ENCODE measurements around the gene RNF223.

GRCh38 chr1:1050577-1051052 lies 23.5 kb downstream of the RNF223 start:
- TF ChIP-seq CTCF (IDR thresholded peaks at IDR 0.05; ENCODE audit: low read depth, low read length) (no peak), POLR2A (IDR thresholded peaks at IDR 0.05; ENCODE audit: extremely low read depth, insufficient read length) (no peak)

Data from NB4 (cell line).